Measurements from ENCODE around the gene SAA2.
"Not testable (repeated sequence)": the region's sequence is repeated elsewhere in the genome, so short reads cannot be mapped to it uniquely, and the experiment has no call there.

The SAA2 gene

GRCh38 chr11:18204771-18205170, 43.7 kb downstream of the SAA2 start:
- no peak for TF ChIP-seq POLR2A (IDR thresholded peaks at IDR 0.05; ENCODE audit: extremely low read depth, insufficient read length)
- TF ChIP-seq MYC (IDR thresholded peaks at IDR 0.05; ENCODE audit: low read depth, low read length) = no peak
- TF ChIP-seq, protein P1, sequence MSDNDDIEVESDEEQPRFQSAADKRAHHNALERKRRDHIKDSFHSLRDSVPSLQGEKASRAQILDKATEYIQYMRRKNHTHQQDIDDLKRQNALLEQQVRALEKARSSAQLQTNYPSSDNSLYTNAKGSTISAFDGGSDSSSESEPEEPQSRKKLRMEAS (IDR thresholded peaks at IDR 0.05; ENCODE audit: low read depth, low read length) = no peak
- TF ChIP-seq CTCF (IDR thresholded peaks at IDR 0.05; ENCODE audit: low read depth, low read length) = no peak

GRCh38 chr11:18204220-18204619, 44.2 kb downstream of the SAA2 start:
- TF ChIP-seq, protein P1 (IDR thresholded peaks at IDR 0.05; ENCODE audit: low read depth, low read length) = no peak
- no peak for TF ChIP-seq MYC (IDR thresholded peaks at IDR 0.05; ENCODE audit: low read depth, low read length)
- TF ChIP-seq POLR2A (IDR thresholded peaks at IDR 0.05; ENCODE audit: extremely low read depth, insufficient read length) = no peak
- TF ChIP-seq CTCF (IDR thresholded peaks at IDR 0.05; ENCODE audit: low read depth, low read length) = no peak
- no peak for DNase-seq (ENCODE audit: low read depth)
- no peak overlapping the region for H3K4me3 ChIP-seq (ENCODE audit: low read depth, low read length)

More at GRCh38 chr11:18204771-18205170, 43.7 kb downstream of the SAA2 start:
- no peak for DNase-seq (ENCODE audit: low read depth)
- no peak overlapping the region for H3K4me3 ChIP-seq (ENCODE audit: low read depth, low read length)

GRCh38 chr11:18203723-18204122, 44.7 kb downstream of the SAA2 start:
- TF ChIP-seq POLR2A (IDR thresholded peaks at IDR 0.05; ENCODE audit: extremely low read depth, insufficient read length) = no peak
- TF ChIP-seq, protein P1 (IDR thresholded peaks at IDR 0.05; ENCODE audit: low read depth, low read length) = no peak
- peak; percentile 44 for TF ChIP-seq CTCF (IDR thresholded peaks at IDR 0.05; ENCODE audit: low read depth, low read length)
- no peak for TF ChIP-seq MYC (IDR thresholded peaks at IDR 0.05; ENCODE audit: low read depth, low read length)
- DNase-seq (ENCODE audit: low read depth) = peak; percentile 18
- H3K4me3 ChIP-seq (ENCODE audit: low read depth, low read length) = no peak overlapping the region

GRCh38 chr11:18197738-18198137, 50.7 kb downstream of the SAA2 start:
- H3K4me3 ChIP-seq (ENCODE audit: low read depth, low read length); DNase-seq (ENCODE audit: low read depth): not testable (repeated sequence)

DNA sequence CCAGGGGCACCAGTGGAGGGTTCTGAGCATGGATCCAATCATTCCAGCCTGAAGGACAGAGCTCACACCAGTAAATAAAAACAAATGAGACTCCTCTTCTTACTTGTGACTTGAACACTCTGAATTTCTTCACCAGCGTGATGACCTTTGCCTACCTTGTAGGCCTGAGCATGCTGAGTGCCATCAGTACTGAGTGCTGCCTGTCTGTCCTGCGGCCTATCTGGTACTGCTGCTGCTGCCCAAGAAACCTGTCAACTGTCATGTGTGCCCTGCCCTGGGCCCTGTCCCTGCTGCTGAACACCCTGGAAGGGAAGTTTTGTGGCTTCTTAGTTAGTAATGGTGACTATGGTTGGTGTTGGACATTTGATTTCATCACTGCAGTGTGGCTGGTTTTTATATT, 51.9 kb downstream of the SAA2 start:
- TF ChIP-seq CTCF (IDR thresholded peaks at IDR 0.05; ENCODE audit: low read depth, low read length) (no peak), MYC (IDR thresholded peaks at IDR 0.05; ENCODE audit: low read depth, low read length) (no peak), POLR2A (IDR thresholded peaks at IDR 0.05; ENCODE audit: extremely low read depth, insufficient read length) (no peak)
- TF ChIP-seq, protein P1 (IDR thresholded peaks at IDR 0.05; ENCODE audit: low read depth, low read length) = no peak
- no peak for DNase-seq (ENCODE audit: low read depth)
- no peak overlapping the region for H3K4me3 ChIP-seq (ENCODE audit: low read depth, low read length)

All from NB4 (cell line).